Inflammatory macrophage treated with lipopolysaccharide for 1 hour (primary cell): ENCODE results near the gene SLC41A2.
A peak's percentile ranks its signal among the peaks of the same experiment; 100 is the strongest.
"Not testable (repeated sequence)": the region's sequence is repeated elsewhere in the genome, so short reads cannot be mapped to it uniquely, and the experiment has no call there.

Experiments used
- DNase-seq, 2 donors: peaks; one replicate each; pipeline ENCODE4 v3.0.0-alpha.2; 2020 to 2022

Gene SLC41A2

GRCh38 chr12:104964167-104964855 lies 6.2 kb upstream of the SLC41A2 start:
- DNase-seq = no peak

- no peak for DNase-seq
Measured at GRCh38 chr12:104963757-104964156, 5.7 kb upstream of the SLC41A2 start.

- DNase-seq = no peak
Measured at GRCh38 chr12:104960464-104960863, 2.4 kb upstream of the SLC41A2 start.

- DNase-seq = peak; percentile 19 to 45
Measured at GRCh38 chr12:104959335-104959841, 1.3 kb upstream of the SLC41A2 start.

GRCh38 chr12:104958805-104959334 lies 780 bp upstream of the SLC41A2 start:
- DNase-seq = no peak

GRCh38 chr12:104957719-104958000 lies 430 bp downstream of the SLC41A2 start:
- no peak for DNase-seq

GRCh38 chr12:104956870-104957718 lies 996 bp downstream of the SLC41A2 start:
- peak in 1 of 2 donors; percentile 48 for DNase-seq

GRCh38 chr12:104955703-104956102 lies 2.4 kb downstream of the SLC41A2 start:
- DNase-seq = no peak

GRCh38 chr12:104953323-104953722 lies 4.8 kb downstream of the SLC41A2 start:
- DNase-seq = no peak

GRCh38 chr12:104952816-104953215 lies 5.3 kb downstream of the SLC41A2 start:
- no peak for DNase-seq

GRCh38 chr12:104951759-104952509 lies 6.2 kb downstream of the SLC41A2 start:
- no peak for DNase-seq

GRCh38 chr12:104948716-104949115 lies 9.4 kb downstream of the SLC41A2 start:
- not testable (repeated sequence) for DNase-seq

- no peak for DNase-seq
Measured at GRCh38 chr12:104944252-104944651, 13.8 kb downstream of the SLC41A2 start.

- DNase-seq = not testable (repeated sequence)
Measured at GRCh38 chr12:104943401-104943800, 14.7 kb downstream of the SLC41A2 start.

GRCh38 chr12:104942075-104942474 lies 16.0 kb downstream of the SLC41A2 start:
- DNase-seq = no peak

GRCh38 chr12:104941454-104941853 lies 16.6 kb downstream of the SLC41A2 start:
- no peak for DNase-seq

- no peak for DNase-seq
Measured at GRCh38 chr12:104939089-104939488, 19.0 kb downstream of the SLC41A2 start.

GRCh38 chr12:104938371-104938770 lies 19.7 kb downstream of the SLC41A2 start:
- no peak for DNase-seq

GRCh38 chr12:104935886-104936285 lies 22.2 kb downstream of the SLC41A2 start:
- no peak for DNase-seq

GRCh38 chr12:104933778-104934177 lies 24.3 kb downstream of the SLC41A2 start:
- DNase-seq = no peak

GRCh38 chr12:104933128-104933527 lies 25.0 kb downstream of the SLC41A2 start:
- no peak for DNase-seq

- peak; percentile 79 to 80 for DNase-seq
Measured at GRCh38 chr12:104930388-104931326, 27.4 kb downstream of the SLC41A2 start.
